Astrocyte (in vitro differentiated cells and primary cell): ENCODE data around the gene TPM1. TPM values are rescaled to one million over a fixed set of nuclear protein-coding genes. Genes with fewer than 3 reads are reported as not detected.

ENCODE experiments used
- DNase-seq: peaks from one replicate; pipeline ENCODE4 v3.0.0-alpha.2; 2010; ENCODE audit warnings: low read depth
- FAIRE-seq: peaks from 2 replicates; lab custom pipeline; 2011; peaks lifted over from hg19 to GRCh38; lab: Jason Lieb, UNC
- H2AFZ ChIP-seq: 2 replicates; pipeline ENCODE4 v1.6.0; 2012; ENCODE audit warnings: low read depth, low read length, inconsistent platforms
- H3K27ac ChIP-seq: 2 replicates; pipeline ENCODE4 v1.5.1; 2011; ENCODE audit warnings: low read depth, low read length, inconsistent platforms
- H3K27me3 ChIP-seq: 2 replicates; pipeline ENCODE4 v1.6.0; 2011; ENCODE audit warnings: low read length, inconsistent platforms; ENCODE audit not compliant: insufficient read depth
- H3K36me3 ChIP-seq: 2 replicates; pipeline ENCODE4 v1.5.1; 2011; ENCODE audit warnings: low read length, inconsistent platforms; ENCODE audit not compliant: insufficient read depth
- H3K4me1 ChIP-seq: 2 replicates; pipeline ENCODE4 v1.5.1; 2011; ENCODE audit warnings: low read length, inconsistent platforms; ENCODE audit not compliant: insufficient read depth
- H3K4me2 ChIP-seq: 2 replicates; pipeline ENCODE4 v1.6.0; 2012; ENCODE audit warnings: low read length, inconsistent platforms
- H3K4me3 ChIP-seq: 2 replicates; pipeline ENCODE4 v1.5.1; 2011; ENCODE audit warnings: low read depth, mild to moderate bottlenecking, low read length, inconsistent platforms; ENCODE audit not compliant: insufficient read depth
- H3K79me2 ChIP-seq: 2 replicates; pipeline ENCODE4 v1.6.0; 2012; ENCODE audit warnings: mild to moderate bottlenecking, low read length, inconsistent platforms; ENCODE audit not compliant: insufficient read depth
- H3K9ac ChIP-seq: 2 replicates; pipeline ENCODE4 v1.6.0; 2012; ENCODE audit warnings: mild to moderate bottlenecking, low read length, inconsistent platforms
- H3K9me3 ChIP-seq: 2 replicates; pipeline ENCODE4 v1.5.1; 2012; ENCODE audit warnings: low read depth, mild to moderate bottlenecking, low read length, inconsistent platforms; ENCODE audit not compliant: insufficient read depth
- H4K20me1 ChIP-seq: 2 replicates; pipeline ENCODE4 v1.6.0; 2012; ENCODE audit warnings: low read length, inconsistent platforms; ENCODE audit not compliant: insufficient read depth
- H3K27ac Mint-ChIP-seq: one replicate; pipeline ENCODE4 v1.8.0; 2021; ENCODE audit warnings: mild to moderate bottlenecking, mixed read lengths; ENCODE audit not compliant: unreplicated experiment
- H3K27me3 Mint-ChIP-seq: one replicate; pipeline ENCODE4 v1.8.0; 2021; ENCODE audit warnings: low read depth, mixed read lengths; ENCODE audit not compliant: unreplicated experiment
- H3K36me3 Mint-ChIP-seq: one replicate; pipeline ENCODE4 v1.8.0; 2021; ENCODE audit warnings: low read depth, mixed read lengths; ENCODE audit not compliant: unreplicated experiment
- H3K4me1 Mint-ChIP-seq: one replicate; pipeline ENCODE4 v1.8.0; 2021; ENCODE audit warnings: low read depth, mixed read lengths; ENCODE audit not compliant: unreplicated experiment
- H3K4me3 Mint-ChIP-seq: one replicate; pipeline ENCODE4 v1.8.0; 2021; ENCODE audit warnings: mild to moderate bottlenecking, moderate library complexity, mixed read lengths; ENCODE audit not compliant: unreplicated experiment
- H3K9me3 Mint-ChIP-seq: one replicate; pipeline ENCODE4 v1.8.0; 2021; ENCODE audit warnings: mild to moderate bottlenecking, mixed read lengths; ENCODE audit not compliant: unreplicated experiment
- CTCF ChIP-seq: IDR thresholded peaks from 2 replicates; pipeline ENCODE4 v1.5.1; 2011; ENCODE audit warnings: low read depth, mild to moderate bottlenecking, inconsistent platforms, low read length, moderate library complexity; ENCODE audit not compliant: insufficient read depth
- EZH2 ChIP-seq: IDR thresholded peaks from 2 replicates; pipeline ENCODE4 v1.6.1; 2012; ENCODE audit warnings: mild to moderate bottlenecking, low read length, inconsistent platforms; ENCODE audit not compliant: insufficient read depth
- total RNA-seq: library from RNA; stranded (reverse); gene quantifications from 2 replicates; pipeline ENCODE4 v1.2.1, GENCODE V29; 2021

TPM1 gene
- total RNA-seq, 1 donor from 2014 or later: 2,922 TPM

GRCh38 chr15:62998262-62998890, 44.2 kb upstream of the TPM1 start:
- Mint-ChIP-seq H3K36me3 (no peaks in the 10 kb centered on the region), H3K27ac (no peak overlapping the region), H3K4me1 (peaks cover 23% of the 10 kb centered on the region), H3K9me3 (no peaks in the 10 kb centered on the region), H3K4me3 (no peak overlapping the region), H3K27me3 (no peaks in the 10 kb centered on the region)
- Histone ChIP-seq H2AFZ (no peak overlapping the region), H3K4me1 (peaks cover 12% of the 10 kb centered on the region), H3K9me3 (no peaks in the 10 kb centered on the region), H3K4me2 (no peak overlapping the region), H3K27me3 (no peaks in the 10 kb centered on the region), H3K36me3 (no peaks in the 10 kb centered on the region), H3K9ac (no peak overlapping the region), H3K27ac (no peak overlapping the region), H3K4me3 (no peak overlapping the region), H4K20me1 (no peaks in the 10 kb centered on the region), H3K79me2 (no peaks in the 10 kb centered on the region)
- FAIRE-seq: no peak
- DNase-seq: no peak
- TF ChIP-seq CTCF (no peak), EZH2 (no peak)

- Histone ChIP-seq H3K4me3 (no peak overlapping the region), H3K36me3 (no peaks in the 10 kb centered on the region), H3K9ac (no peak overlapping the region), H3K9me3 (no peaks in the 10 kb centered on the region), H3K27ac (no peak overlapping the region), H3K79me2 (no peaks in the 10 kb centered on the region), H3K4me1 (peaks cover 12% of the 10 kb centered on the region), H4K20me1 (no peaks in the 10 kb centered on the region), H3K27me3 (no peaks in the 10 kb centered on the region), H3K4me2 (no peak overlapping the region), H2AFZ (no peak overlapping the region)
- no peaks in the 10 kb centered on the region for H3K9me3 Mint-ChIP-seq
- no peak overlapping the region for H3K4me3 Mint-ChIP-seq
- H3K27ac Mint-ChIP-seq: no peak overlapping the region
- H3K36me3 Mint-ChIP-seq: no peaks in the 10 kb centered on the region
- no peak for TF ChIP-seq CTCF
- TF ChIP-seq EZH2: no peak
- FAIRE-seq: no peak
- H3K27me3 Mint-ChIP-seq: no peaks in the 10 kb centered on the region
- no peak for DNase-seq
- peaks cover 27% of the 10 kb centered on the region for H3K4me1 Mint-ChIP-seq
Measured at GRCh38 chr15:62999178-62999577, 43.4 kb upstream of the TPM1 start.

- no peaks in the 10 kb centered on the region for H3K9me3 ChIP-seq
- FAIRE-seq (no peak), DNase-seq (no peak)
- H4K20me1 ChIP-seq: no peaks in the 10 kb centered on the region
- Mint-ChIP-seq H3K36me3 (no peaks in the 10 kb centered on the region), H3K27me3 (no peaks in the 10 kb centered on the region), H3K4me1 (peaks cover 26% of the 10 kb centered on the region), H3K4me3 (no peak overlapping the region), H3K9me3 (no peaks in the 10 kb centered on the region), H3K27ac (no peak overlapping the region)
- TF ChIP-seq EZH2 (no peak), CTCF (no peak)
- H3K27ac ChIP-seq: no peak overlapping the region
- no peaks in the 10 kb centered on the region for H3K79me2 ChIP-seq
- no peak overlapping the region for H3K9ac ChIP-seq
- no peak overlapping the region for H3K4me3 ChIP-seq
- H2AFZ ChIP-seq: no peak overlapping the region
- no peak overlapping the region for H3K4me2 ChIP-seq
- no peaks in the 10 kb centered on the region for H3K27me3 ChIP-seq
- H3K4me1 ChIP-seq: peaks cover 5% of the 10 kb centered on the region
- H3K36me3 ChIP-seq: no peaks in the 10 kb centered on the region
Measured at GRCh38 chr15:62999923-63000561, 42.5 kb upstream of the TPM1 start.
